Activated CD4-positive, CD25-positive, alpha-beta regulatory T cell treated with anti-CD3 and anti-CD28 coated beads, Interleukin-2, amount 50 U/mL, for 16 hours (primary cell): ENCODE measurements around the gene STX1B.
A peak's percentile ranks its signal among the peaks of the same experiment; 100 is the strongest.

Experiments used
- DNase-seq: peaks from one replicate; pipeline ENCODE4 v3.0.0-alpha.2; 2020; ENCODE audit warnings: low read depth, low spot score

The STX1B gene

DNA sequence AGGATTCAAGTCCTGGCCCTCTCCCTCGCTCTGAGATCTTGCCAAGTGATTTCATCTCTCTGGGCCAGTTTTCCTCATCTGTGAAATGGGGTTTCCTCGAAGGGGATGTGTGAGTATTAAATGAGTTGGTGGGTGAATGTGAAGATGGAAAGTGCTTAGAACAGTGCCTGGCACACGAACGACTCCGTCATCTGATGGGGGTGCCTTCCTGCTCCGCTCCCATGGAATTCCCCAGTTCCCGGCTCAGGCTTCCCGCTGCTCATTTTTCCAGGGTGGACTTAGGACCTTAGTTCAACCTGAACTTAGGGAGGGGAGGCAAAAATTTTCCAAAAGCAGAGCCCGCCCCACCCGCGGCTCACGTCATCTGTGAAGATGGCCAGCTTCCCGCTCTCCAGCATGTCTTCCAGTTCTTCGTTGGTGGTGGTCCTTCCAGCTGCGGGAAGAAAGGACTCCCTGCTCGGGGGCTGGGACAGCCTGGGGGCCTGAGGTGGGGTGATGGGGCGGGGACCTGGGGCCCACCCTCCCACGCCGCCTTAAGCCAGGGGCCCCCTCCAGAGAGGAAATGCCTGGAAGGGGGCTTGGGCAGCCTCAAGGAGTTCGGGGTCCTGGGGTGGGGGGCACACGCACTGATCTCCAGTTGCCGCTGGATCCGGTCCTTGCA, 14.0 kb downstream of the STX1B start:
- DNase-seq = no peak

DNA sequence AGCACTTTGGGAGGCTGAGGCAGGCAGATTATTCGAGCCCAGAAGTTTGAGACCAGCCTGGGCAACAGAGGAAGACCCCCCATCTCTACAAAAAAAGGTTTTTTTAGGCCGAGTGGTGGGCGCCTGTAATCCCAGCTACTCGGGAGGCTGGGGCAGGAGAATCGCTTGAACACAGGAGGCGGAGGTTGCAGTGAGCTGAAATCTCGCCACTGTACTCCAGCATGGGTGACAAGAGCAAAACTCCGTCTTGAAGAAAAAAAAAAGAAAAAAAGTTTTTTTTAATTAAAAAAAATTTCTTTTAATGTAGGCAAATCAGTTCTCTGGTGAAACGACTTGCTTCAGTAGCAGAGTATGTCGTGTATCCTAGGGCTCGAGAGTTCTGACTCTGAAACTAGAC, 14.5 kb downstream of the STX1B start:
- DNase-seq = no peak

DNA sequence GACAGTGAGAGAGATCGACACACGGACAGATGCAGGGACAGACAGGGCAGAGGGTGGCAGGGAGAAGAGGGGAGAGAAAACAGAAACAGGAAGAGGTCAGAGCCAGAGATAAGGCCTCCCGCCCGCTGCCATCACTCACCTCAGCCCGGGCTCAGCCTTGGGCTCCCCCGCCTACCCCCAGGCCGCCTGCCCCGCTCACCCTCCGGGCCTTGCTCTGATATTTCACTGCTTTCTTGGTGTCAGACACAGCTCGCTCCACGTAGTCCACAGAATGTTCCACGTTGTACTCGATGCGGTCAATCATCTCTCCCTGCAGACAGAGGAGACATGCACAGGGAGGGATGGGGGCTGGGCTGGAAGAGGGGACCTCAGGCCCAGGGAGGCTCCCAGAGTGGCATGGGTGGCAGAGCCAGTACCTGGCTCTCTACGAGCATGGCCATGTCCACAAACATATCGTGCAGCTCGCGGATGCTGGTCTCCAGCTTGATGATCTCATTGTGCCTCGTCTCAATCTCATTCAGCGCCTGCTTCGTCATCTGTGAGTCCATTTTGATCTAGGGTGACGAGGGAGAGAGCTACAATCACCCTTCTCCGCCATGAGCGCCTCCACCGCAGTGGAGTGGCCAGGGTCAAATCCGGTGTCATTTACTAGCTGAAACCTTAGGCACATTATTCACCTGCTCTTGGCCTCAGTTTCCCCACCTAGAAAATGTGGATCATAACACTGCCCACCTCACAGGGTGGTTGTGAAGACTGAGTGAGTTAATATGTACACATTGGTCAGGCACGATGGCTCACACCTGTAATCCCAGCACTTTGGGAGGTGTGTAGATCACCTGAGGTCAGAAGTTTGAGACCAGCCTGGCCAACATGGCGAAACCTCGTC, 17.3 kb downstream of the STX1B start:
- DNase-seq = no peak

DNA sequence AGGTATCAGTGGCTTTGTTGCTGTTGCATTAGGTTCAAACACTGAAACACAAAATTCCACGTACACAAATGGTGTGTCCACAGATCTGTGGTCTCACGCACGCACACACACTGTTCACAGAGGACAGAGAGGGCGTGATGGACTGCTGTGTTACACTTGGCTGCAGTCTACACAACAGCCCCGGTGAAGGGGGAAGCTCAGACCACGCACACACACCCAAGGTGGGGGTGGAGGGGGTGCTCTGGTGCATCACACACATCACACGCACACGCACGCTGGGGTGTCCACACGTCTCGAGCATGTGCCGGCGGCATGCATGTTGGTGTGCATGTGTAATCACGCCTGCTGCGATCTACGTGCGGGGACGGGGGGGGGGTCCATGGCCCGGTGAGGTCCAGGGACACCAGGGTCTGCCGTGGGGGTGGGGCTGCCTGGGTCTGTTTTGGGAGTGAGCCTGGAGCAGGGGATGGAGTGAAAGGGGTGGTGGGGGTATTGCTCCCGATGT, 18.1 kb downstream of the STX1B start:
- DNase-seq = no peak

DNA sequence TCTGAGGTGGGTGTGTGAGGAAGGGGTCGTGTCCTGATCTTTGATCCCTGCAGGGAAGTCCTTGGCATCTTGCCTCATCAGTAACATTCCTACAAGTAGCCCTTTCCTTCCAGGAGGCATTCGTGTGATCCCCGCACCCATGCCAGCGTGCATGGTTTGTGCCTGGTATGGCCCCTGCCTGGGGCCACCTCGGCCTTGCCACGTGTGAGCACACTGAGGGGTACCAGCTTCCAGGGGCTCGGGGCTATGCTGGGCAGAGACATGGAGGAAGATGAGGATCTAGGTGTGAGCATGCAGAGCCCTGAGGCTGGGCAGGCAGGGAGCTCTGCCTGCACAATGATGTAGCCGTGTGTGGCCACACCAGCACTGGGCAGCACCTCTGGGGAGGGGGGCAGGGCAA, 19.4 kb downstream of the STX1B start:
- no peak for DNase-seq

DNA sequence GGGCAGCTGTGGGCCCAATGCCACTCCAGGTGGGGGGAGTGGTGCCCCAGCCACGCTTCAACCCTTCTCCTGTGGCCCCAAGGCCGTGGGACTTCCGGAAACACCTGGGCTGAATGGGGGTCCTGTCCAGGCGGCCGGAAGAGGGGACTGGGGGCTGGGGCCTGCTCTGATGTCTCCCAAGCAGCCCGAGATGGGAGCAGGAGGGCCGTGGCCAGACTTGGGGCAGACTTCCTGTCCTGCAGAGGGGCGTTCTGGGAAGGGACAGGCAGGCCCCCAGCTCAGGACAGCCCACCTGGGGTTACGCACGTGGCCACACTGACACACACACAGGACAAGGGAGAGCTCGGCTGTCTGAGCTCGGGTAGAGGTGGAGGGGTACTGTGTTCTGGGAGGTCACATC, 20.3 kb downstream of the STX1B start:
- no peak for DNase-seq

DNA sequence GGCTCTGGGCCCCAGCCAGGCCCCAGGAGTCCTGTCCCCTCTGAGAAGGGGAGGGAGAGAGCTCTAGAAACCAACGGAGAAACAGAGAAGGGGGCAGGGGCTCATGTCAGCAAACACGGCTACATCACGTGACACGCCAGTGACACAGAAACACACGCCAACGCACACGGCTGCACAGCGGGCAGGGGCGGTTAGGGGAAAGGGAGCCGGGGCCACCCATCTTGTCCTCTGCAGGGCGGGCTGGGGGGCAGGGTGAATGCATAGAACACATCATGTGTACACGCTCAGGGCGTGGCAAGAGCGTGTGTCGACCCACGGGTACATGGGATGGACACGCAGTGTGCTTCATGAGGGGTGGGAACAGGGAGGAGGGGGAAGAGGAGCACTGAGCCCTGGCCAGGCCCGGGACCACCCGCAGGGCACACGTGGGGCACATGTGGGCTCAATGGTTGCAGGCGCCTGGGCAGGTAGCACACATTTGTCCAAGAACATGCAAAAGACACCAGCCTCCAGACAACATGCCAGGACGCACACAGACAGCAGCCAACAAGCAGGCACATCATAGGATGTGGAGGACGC, 20.9 kb downstream of the STX1B start:
- no peak for DNase-seq

DNA sequence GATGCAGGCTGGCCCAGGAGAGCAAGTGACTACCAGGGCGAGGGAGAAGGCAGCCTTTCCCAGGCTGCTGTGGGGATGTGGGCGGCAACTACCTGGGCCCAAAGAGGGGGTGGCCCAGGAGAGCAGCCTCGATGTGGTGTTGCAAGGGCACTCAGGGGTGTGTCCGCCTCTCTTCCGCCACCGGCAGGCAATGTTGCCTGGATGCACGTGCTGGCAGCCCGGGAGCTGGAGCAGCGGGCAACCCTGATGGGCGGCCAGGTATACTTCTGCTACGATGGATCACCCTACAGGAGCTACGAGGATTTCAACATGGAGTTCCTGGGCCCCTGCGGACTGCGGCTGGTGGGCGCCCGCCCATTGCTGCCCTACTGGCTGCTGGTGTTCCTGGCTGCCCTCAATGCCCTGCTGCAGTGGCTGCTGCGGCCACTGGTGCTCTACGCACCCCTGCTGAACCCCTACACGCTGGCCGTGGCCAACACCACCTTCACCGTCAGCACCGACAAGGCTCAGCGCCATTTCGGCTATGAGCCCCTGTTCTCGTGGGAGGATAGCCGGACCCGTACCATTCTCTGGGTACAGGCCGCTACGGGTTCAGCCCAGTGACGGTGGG, 22.8 kb downstream of the STX1B start:
- no peak for DNase-seq

DNA sequence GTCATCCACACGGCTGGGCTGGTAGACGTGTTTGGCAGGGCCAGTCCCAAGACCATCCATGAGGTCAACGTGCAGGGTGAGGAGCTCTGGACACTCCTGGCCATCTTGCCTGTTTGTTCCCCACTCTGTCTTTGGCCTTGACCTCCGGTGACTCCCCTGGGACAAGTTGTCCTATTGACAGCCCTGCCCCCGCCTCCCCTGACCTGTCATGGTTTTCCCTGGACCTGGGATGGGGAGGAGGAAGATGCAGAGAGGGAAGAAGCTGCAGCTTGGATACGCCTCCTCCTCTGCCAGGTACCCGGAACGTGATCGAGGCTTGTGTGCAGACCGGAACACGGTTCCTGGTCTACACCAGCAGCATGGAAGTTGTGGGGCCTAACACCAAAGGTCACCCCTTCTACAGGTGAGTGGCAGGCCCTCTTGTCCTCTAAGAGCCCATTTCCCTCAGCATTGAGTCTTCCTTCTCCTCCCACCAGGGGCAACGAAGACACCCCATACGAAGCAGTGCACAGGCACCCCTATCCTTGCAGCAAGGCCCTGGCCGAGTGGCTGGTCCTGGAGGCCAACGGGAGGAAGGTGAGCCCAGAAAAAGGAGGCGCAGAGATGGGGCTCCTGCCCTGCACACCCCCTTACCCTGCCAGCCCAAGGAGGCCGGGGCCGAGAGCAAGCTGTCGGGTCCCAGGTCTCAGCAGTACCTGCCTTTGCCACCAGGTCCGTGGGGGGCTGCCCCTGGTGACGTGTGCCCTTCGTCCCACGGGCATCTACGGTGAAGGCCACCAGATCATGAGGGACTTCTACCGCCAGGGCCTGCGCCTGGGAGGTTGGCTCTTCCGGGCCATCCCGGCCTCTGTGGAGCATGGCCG, 24.1 kb downstream of the STX1B start:
- no peak for DNase-seq

DNA sequence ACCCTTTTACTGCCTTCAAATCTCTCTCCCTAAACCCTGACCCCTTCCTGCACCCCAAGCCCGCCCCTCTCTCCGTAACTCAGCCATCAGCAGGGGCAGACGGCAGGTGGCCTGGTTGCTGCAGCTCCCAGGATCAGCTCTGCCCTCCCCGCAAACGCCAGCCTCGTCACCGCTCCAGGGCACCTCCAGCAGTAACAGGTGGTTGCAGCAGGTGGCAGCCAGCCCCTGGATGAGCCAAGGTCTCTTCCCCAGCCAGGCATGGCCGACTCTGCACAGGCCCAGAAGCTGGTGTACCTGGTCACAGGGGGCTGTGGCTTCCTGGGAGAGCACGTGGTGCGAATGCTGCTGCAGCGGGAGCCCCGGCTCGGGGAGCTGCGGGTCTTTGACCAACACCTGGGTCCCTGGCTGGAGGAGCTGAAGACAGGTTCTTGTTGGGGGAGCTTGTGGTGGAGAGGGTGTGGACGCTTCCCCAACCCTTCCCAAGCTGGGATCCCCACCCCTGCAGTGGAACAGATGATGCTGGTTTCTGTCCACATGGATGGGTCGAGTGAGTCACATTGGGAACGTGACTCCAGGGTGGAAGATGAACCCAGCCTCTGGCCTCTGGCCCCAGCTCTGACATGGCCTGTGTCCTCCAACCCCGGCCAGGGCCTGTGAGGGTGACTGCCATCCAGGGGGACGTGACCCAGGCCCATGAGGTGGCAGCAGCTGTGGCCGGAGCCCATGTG, 24.9 kb downstream of the STX1B start:
- DNase-seq = no peak

DNA sequence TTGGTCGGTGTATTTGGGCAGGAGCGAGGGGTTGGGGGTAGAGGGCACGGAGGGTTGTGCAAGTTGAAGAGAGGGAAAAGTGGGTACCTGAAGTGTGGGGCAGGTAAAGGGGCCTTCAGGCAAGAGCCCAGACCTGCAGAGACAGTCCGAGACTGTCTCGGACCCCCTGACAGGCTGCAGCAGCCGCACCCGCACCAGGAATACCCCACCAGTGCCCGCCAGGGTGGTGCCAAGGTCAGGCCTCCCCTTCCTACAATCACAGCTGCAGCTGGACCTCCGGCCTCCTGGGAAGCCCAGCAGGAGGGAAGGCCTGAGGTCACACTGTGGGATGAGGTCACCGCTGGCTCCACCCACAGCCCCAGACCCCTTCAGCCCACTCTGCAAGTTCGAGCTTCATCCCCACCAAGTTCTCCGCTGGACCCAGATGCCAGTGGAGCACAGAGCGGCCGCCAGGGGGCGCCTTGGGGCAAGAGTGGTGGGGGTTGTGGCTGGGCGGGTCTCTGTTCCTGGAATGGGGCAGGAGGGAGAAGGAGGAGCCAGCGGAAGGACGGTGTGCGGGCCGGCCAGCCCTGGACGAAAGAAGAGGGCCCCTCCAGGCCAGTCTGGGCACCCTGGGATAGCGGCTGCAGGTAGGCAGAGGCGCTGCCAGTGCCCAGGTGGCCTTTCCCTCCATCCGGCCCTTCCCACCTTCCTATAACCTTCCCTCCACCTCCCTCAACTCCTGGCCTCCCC, 25.6 kb downstream of the STX1B start, which contains the start of gene HSD3B7:
HSD3B7 (plus strand) TSS at position 539 of the 732 bp plus-strand sequence. CDS start 452 bp downstream, outside the sequence.
- DNase-seq = peak; percentile 62

DNA sequence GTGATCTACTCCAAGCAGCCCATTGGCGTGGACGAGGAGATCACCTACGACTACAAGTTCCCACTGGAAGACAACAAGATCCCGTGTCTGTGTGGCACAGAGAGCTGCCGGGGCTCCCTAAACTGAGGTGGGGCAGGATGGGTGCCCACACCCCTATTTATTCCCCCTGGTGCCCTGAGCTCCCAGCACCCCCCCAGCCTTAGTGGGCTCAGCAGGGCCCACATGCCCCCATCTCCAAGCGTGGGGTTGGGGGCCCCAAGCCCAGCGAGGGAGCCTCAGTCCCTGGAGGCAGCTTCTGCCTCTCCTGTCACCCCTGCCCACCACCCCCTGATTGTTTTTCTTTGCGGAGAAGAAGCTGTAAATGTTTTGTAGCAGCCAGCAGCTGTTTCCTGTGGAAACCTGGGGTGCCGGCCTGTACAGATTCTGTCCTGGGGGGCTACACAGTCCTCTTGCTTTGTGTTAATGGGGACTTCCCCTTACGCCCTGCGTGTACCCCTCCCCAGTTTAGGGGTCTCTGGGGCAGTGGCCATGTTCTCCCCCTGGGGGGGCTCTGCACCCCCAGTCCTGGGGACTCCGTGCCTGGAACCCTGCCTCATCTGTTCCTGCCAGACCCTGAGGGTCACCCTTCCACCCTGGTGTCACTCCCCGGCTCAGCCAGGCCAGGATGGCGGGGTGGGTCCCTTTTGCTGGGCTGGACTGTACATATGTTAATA, 26.4 kb downstream of the STX1B start:
- no peak for DNase-seq

DNA sequence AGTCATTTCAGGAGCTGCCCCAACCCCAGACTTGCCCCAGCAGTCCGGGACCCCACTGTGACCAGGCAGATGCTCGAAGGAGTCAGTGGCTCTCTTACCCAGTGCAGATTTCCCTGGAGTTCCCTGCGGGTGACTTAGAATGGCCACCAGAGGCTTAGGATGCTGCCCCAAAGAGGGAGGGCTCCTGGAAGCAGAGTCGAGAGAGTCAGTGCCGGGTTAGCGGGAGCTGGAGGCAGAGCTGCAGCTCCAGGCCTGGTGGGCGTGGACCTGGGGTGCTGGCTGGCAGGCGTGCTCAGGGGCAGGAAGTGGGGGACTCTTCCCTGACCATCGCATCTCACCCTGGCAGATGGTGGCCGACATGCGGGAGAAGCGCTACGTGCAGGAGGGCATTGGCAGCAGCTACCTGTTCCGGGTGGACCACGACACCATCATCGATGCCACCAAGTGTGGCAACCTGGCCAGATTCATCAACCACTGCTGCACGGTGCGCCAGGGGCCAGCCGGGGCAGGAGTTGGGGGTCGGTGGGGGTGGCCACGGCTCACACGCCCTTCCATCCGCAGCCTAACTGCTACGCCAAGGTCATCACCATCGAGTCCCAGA, 27.0 kb downstream of the STX1B start:
- DNase-seq = no peak

DNA sequence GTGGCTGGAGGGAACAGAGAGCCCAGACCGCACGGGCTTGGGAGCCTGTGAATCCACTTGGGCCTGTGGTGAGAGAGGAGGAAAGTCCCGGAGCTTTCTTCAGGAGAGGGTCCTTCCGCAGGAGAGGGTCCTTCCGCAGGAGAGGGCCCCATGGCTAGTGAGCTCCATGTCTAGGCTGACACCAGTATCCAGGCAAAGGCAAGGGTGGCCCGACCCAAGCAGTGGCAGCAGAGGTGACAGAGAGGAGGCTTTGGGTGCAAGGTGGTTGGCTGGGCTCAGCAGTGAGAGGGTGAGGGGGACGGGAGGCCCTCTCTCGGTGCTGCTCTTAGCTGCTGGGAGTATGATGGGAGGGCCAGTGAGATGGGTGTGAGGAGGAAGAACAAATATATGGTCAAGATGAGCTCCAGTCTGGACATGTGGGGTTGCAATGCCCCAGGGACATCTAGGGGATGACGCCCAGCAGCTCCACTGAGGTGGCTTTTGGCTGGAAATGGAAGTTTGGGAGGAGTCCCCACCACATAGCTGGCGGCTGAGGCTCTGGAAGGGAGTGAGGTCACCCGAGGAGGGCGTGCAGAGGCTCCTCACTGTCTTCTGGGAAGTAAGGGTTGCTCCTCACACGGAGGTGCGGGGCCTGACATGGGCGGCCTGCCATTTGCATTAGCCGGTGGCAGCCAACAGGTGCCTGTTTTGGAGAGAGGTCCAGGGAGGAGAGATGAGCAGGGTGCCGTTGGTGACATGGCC, 27.7 kb downstream of the STX1B start:
- DNase-seq = no peak

DNA sequence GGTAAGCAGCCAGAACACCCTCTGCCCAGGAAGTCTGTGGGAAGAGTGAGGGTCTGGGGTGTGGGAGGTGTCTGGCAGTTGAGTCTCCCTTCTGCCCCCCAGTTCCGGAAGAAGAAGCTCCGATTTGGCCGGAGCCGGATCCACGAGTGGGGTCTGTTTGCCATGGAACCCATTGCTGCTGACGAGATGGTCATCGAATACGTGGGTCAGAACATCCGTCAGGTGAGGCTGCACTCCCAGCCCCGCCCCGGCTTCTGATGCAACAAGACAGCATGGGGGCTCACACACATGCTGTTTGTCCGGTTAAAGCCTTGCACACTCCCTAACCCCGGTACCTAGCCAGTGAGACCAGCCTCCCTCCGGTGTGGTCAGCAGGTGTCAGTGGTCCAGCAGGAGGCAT, 29.5 kb downstream of the STX1B start:
- no peak for DNase-seq

DNA sequence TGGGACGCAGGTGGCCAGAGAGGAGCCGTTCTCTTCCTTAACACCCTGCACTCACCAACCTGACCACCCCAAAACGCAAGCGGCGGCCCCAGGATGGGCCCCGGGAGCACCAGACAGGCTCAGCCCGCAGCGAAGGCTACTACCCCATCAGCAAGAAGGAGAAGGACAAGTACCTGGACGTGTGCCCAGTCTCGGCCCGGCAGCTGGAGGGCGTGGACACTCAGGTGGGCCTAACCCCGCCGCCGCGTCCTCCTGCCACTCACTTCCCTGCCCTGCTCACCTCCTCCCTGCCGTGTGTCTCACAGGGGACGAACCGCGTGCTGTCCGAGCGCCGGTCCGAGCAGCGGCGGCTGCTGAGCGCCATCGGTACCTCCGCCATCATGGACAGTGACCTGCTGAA, 30.0 kb downstream of the STX1B start:
- no peak for DNase-seq

DNA sequence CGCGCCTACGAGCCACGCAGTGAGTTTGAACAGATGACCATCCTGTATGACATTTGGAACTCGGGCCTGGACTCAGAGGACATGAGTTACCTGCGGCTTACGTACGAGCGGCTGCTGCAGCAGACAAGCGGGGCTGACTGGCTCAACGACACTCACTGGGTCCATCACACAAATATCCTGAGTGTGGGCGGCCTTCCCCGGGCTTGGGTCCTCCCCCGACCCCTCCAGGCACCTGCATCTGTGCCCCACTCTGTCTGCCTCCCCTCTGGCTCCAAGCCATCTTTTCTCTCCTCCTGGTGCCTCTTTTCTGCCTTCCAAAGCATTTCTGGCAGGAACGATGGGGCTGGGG, 30.4 kb downstream of the STX1B start:
- no peak for DNase-seq
